ENCODE measurements around the gene SLC44A1.

SLC44A1 gene

DNA sequence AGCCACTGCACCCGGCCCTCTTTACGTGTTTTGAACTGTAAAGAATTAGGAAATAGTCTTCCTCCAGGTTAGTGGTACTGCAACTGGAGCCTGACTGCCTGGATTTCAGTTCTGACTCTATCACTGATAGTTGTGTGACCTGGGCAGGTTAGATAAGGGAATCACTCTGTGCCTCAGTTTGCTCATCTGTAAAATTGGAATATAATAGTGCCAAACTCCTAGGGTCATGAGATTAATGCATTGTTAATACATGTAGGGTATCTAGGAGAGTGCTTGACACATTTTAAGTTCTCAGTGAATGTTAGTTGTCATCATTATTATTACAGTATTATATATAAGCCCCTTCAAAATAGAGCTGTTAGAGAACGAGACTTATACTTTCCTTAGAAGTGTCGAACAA is 130.9 kb downstream of the SLC44A1 start:
- FAIRE-seq (no peak), DNase-seq (ENCODE audit: insufficient read length, low spot score) (no peak)

GRCh38 chr9:105376893-105377292 is 132.4 kb downstream of the SLC44A1 start:
- DNase-seq (ENCODE audit: insufficient read length, low spot score) (no peak), FAIRE-seq (no peak)

DNA sequence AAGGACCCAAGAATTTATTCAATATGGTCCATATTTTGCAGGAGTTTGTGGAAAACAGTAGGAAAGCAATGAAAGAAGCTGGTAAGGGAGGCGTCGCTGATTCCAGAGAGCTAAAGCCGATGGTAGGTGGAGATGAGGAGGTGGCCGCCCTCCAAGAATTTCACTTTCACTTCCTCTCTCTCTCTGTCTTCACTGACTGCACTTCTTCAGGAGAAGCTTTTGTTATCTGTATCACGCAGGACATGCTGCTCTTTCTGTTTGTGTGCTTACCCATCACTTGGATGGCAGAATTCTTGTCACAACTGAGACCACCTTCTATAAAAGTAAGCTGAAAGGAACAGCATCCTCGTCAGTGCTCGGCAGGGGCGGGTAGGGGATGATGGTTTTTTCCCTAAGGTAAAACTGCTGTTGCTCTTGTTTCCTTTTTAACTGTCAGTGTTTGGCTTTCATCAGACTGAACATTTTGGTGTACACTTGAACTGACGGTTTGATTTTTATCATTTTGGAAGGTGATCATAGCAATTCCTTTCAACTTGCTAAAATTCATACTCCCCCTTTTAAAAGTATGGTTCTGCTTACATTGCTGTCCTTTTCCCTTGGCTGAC is 141.0 kb downstream of the SLC44A1 start:
- FAIRE-seq = peak; percentile 96
- peak; percentile 31 for DNase-seq (ENCODE audit: insufficient read length, low spot score)

DNA sequence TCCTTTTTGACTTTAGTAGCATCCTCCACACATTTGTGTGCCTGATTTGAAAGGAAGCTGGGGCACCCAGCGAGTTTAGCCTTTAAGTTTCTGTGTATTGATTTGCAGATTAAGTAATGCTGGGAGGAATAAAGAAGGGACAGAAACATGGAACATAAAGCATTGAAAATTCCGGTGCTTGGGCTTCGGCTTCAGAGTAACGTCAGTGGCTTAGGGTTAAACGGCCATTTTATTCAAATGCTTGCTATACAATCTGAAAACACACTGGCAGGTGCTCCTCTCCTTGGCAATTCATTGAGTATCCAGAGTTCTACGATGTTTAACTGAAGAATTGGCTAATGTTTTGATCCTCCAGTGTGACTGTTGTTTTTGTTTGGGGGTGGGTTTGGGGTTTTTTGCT is 145.3 kb downstream of the SLC44A1 start:
- DNase-seq (ENCODE audit: insufficient read length, low spot score) (no peak), FAIRE-seq (no peak)

DNA sequence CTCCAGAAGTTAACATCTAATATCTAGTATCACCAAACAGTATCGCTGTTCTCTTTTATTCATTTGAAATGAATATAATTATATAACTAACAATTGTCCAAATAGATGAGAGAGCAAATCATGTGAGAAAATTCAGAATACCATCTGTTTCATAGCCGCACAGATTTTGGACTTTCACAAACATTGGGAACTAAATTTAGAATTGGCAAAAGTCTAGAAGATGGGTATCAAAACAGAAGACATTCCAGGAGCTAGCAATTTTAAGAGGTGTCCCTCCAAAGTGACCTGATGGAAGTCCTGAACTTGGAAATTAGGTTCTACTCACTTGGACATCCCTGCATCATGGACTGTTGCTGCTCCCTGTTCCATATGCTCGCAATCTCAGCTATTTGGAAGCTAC is 146.4 kb downstream of the SLC44A1 start:
- DNase-seq (ENCODE audit: insufficient read length, low spot score) = no peak
- no peak for FAIRE-seq

DNA sequence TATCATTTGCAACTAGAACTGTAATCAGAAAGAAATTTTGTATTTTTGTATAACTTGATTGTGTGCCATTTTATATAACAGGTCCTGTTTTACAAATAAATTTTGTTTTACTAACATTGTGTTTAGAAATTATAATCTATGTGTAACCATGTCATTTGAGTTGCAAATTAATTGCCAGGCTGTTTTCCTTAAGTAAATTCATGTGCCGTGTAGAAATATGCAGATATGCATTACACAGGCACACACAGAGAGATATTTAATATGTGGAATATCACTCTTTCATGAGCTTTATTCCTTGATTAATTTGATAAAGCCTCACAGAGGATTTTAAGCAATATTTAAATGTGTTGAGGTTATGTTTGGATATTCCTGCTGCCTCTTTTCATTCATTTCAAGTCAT is 146.8 kb downstream of the SLC44A1 start:
- no peak for FAIRE-seq
- no peak for DNase-seq (ENCODE audit: insufficient read length, low spot score)

DNA sequence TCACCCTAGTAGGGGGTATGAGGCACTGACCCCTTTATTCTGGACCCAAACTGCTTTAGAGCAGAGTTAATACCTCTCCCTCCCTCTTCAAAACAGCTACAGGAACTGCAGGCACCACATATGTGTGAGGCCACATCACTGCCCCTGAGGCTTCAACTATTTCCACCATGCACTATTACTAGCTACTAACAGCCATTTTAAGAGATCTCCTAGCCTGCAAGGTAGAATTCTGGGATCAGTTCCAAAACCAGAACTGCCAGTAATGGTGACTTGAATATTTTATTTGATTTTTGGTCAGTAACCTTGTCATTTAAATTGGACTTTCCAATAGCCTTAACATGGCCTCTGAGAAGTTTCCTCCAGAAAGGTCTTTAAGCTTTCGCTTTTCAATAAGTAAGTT is 148.1 kb downstream of the SLC44A1 start:
- FAIRE-seq = no peak
- DNase-seq (ENCODE audit: insufficient read length, low spot score) = no peak

- DNase-seq (ENCODE audit: insufficient read length, low spot score) = no peak
- no peak for FAIRE-seq
These were observed 149.3 kb downstream of the SLC44A1 start for GRCh38 chr9:105393576-105394344.

- FAIRE-seq (no peak), DNase-seq (ENCODE audit: insufficient read length, low spot score) (no peak)
These were observed 152.0 kb downstream of the SLC44A1 start for GRCh38 chr9:105396441-105396840.

DNA sequence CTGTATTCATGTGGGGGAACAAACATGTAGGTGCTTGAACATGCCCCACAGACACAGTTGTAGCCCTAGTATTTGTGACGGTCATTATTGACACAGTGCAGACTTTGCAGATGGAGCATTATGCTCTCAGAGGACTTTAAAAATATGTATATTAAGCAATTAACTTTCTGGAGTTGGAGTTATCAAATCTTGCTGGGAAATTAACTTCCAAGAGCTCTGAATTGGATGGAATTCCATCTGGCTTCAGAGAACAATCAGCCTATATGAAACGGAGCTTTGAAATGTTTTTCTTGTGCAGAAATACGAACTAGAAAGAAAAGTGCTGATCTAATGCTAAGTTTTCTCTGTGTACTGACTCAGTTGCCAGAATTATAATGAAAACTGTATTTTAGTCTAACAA is 152.4 kb downstream of the SLC44A1 start:
- FAIRE-seq (no peak), DNase-seq (ENCODE audit: insufficient read length, low spot score) (no peak)

DNA sequence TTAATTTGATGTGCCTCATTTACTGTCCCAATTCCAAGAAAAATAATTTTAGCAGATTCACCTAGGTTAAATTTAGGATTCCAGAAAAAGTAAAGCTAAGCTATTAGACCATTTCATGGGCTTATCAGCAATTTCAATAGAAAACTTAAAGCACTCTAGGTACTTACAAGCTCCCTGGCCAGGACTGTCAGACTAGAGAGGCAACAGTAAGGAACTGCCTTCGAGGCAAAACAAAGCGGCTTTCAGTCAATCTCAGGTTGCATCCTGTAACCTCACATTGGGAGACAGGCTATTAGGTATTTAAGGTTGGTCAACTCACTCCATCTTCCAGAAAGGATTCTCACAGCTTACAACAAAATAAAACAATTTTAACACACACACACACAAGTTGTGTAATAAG is 154.7 kb downstream of the SLC44A1 start:
- FAIRE-seq (no peak), DNase-seq (ENCODE audit: insufficient read length, low spot score) (no peak)

DNA sequence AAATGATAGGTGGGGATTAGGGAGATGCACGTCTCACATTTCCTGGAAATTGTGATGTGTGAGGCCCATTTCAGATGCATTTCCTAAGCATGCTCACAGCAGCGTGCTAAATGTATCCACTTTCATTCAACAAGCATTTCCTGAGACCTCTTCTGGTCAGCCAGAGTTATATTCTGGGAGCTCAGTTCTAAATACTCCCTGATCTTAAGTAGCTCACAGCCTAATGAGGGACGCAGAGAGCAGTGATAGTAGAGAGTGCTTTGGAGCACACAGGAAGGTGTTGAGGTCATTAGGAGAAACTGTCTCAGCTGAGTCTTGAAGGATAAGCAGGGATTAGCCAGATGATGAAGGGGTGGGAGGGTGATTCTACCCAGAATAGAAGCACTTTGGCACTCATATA is 157.2 kb downstream of the SLC44A1 start:
- FAIRE-seq (no peak), DNase-seq (ENCODE audit: insufficient read length, low spot score) (no peak)

GRCh38 chr9:105403552-105404248 is 159.2 kb downstream of the SLC44A1 start:
- FAIRE-seq = no peak
- DNase-seq (ENCODE audit: insufficient read length, low spot score) = no peak

DNA sequence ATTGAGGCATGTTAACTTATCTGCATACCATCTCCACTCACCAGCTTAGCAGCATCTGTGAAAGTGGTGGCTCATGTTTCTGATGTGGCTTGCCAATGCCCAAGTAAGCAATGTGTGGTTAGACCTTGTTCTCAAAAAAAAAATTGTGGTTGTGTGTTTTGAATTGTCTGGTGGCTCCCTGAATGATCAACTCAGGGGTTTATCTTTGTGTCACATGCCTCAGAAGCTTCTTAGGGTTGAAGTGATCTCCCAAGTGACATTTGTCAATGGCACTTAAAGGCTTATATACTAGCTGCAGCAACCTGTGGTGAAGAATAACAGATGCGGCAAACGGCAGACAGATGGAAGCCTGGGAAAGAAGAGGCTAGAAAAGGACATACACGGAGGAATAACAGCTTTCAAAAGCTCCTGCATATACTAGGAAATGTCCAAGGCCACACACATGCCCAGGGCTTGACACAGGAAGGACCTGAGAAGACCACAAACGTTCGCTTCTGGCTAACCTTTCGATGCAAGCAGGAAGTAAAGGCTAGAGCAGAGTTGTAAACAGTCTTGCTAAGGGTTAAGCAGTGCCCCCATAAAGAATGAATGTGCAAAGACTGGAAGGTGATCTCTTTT is 161.2 kb downstream of the SLC44A1 start:
- DNase-seq (ENCODE audit: insufficient read length, low spot score) (peak; percentile 42), FAIRE-seq (peak; percentile 95)

DNA sequence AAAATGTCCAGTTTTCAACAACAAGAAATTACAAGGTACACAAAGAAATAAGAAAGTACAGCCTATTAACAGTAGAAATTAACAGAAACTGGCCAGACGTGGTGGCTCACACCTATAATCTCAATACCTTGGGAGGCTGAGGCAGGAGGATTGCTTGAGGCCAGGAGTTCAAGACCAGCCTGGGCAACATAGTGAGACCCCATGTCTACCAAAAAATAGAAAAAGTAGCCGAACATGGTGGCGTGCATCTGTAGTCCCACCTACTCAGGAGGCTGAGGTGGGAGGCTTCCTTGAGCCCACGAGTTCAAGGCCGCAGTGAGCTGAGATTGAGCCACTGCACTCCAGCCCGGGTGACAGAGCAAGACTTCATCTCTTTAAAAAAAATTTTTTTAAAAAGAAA is 161.9 kb downstream of the SLC44A1 start:
- FAIRE-seq (no peak), DNase-seq (ENCODE audit: insufficient read length, low spot score) (no peak)

DNA sequence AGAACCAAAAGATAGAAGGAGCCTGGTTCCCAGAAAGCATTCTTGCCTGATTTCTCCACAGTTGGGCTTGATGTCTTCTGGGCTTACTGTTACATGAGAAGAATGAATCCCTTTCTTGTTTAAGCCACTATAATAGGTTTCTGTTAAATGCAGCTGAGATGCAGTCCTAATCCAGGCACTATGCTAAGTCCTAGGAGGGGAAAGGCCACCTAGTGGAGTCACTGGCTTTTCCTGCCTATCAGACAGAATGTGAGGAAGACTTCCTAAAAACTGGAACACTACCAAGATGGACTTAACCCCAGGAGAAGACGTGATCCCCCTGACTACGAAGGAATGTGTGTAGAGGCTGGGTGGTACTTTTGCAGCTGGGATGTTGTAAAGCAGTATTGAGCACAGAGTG is 169.1 kb downstream of the SLC44A1 start:
- DNase-seq (ENCODE audit: insufficient read length, low spot score) = no peak
- FAIRE-seq = no peak

DNA sequence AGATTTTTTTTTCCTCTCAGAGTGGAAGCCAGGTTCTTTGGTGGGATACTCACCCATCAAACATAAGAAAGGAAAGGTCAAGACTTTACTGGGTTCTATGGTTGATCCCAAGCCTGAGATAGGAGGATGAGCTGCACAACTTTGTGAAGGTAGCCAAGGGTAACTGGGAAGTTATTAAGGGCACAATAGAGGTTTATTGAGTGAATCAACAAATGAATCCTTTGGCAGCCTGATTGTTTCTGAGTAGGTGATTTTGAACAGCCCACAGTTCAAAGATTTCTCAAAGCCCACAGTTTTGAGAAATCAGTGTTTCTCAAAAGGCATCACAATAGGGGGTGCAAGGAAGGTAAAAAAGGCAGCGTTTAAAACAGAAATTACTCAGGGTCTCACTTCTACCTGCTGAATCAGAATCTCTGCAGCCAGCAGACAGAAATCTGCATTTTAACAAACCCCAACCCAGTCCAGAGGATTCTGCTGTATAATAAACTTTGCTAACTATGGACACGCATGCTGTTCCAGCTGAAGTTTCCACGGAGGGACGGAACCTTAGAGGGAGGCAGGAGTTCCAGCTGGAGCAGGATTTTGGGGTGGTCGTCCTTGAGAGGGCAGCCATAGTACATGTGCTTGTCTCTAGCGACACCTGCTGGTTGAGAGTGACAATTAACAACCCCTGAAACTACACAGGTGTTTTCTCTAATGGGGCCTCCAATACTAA is 170.7 kb downstream of the SLC44A1 start:
- DNase-seq (ENCODE audit: insufficient read length, low spot score) = peak; percentile 29
- FAIRE-seq = peak; percentile 80

GRCh38 chr9:105415662-105415980 is 171.2 kb downstream of the SLC44A1 start:
- FAIRE-seq (no peak), DNase-seq (ENCODE audit: insufficient read length, low spot score) (no peak)

DNA sequence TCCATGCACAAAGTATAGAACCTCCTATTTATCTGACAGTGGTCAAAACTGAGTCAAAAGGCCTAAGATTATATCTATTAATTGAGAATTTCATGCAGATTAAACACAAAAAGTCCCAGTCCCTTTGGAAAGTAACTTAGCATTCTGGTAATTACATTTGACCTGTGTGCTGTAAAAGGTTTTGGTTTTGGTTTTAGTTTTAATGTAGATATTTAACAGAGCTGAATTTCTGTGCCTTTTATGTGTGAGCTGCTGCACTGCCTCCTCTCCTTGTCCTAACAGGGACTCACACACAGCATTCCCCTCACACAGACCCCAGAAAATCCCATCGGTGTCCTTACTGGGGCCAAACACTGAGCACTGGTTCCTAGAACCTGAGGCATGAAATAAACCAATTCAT is 172.4 kb downstream of the SLC44A1 start:
- FAIRE-seq (peak; percentile 21), DNase-seq (ENCODE audit: insufficient read length, low spot score) (no peak)

GRCh38 chr9:105418588-105419500 is 174.4 kb downstream of the SLC44A1 start:
- DNase-seq (ENCODE audit: insufficient read length, low spot score) (no peak), FAIRE-seq (no peak)

Measured in GM19239 (cell line).